Caco-2 (cell line): ENCODE data around the gene OR2D3. TPM values are rescaled to one million over a fixed set of nuclear protein-coding genes. Genes with fewer than 3 reads are reported as not detected.
"Not testable (repeated sequence)": the region's sequence is repeated elsewhere in the genome, so short reads cannot be mapped to it uniquely, and the experiment has no call there.

Experiments
- BruUV-seq: library from RNA; stranded (reverse); fragments of 400-500 nt; replicated peaks from 2 replicates; lab custom pipeline; 2021; lab: Mats Ljungman, UMichigan
- CTCF ChIA-PET: fragments of 300-600 bp; sonication (Branson Sonifier 250); formaldehyde crosslinking; loops from one replicate; lab custom pipeline; 2022; ENCODE audit warnings: antibody characterized with exemption; lab: Charles Lee
- POLR2A ChIA-PET: fragments of 300-600 bp; sonication (Branson Sonifier 250); formaldehyde crosslinking; loops from one replicate; lab custom pipeline; 2022; ENCODE audit warnings: antibody characterized with exemption; lab: Charles Lee
- DNase-seq, 2 experiments: peaks; one replicate each; pipeline versions ENCODE4 v3.0.0 to v3.0.0-alpha.2; 2020 to 2022
- H3K27me3 ChIP-seq: replicated peaks from 2 replicates; pipeline ENCODE4 v1.6.0; 2011; ENCODE audit warnings: low read length; ENCODE audit not compliant: control insufficient read depth, insufficient read depth
- H3K36me3 ChIP-seq: 2 replicates; pipeline ENCODE4 v1.5.1; 2011; ENCODE audit warnings: low read length; ENCODE audit not compliant: control insufficient read depth, insufficient read depth
- H3K4me1 ChIP-seq: fragments of 250-450 bp; sonication (Bioruptor Pico); 2 replicates; pipeline ENCODE4 v1.5.1; 2020; ENCODE audit warnings: mild to moderate bottlenecking
- H3K4me3 ChIP-seq: 2 replicates; pipeline ENCODE4 v1.5.1; 2011; ENCODE audit warnings: low read depth, mild to moderate bottlenecking, control low read depth, low read length
- H3K9me3 ChIP-seq: fragments of 250-450 bp; sonication (Bioruptor Pico); 2 replicates; pipeline ENCODE4 v1.5.1; 2020; ENCODE audit warnings: mild to moderate bottlenecking, moderate library complexity
- H3K27ac Mint-ChIP-seq: one replicate; pipeline ENCODE4 v1.8.0; 2022; ENCODE audit warnings: mixed read lengths; ENCODE audit not compliant: unreplicated experiment
- H3K27me3 Mint-ChIP-seq: one replicate; pipeline ENCODE4 v1.8.0; 2022; ENCODE audit warnings: mixed read lengths; ENCODE audit not compliant: insufficient read depth, unreplicated experiment
- H3K36me3 Mint-ChIP-seq: one replicate; pipeline ENCODE4 v1.8.0; 2022; ENCODE audit warnings: mild to moderate bottlenecking, mixed read lengths; ENCODE audit not compliant: insufficient read depth, unreplicated experiment
- H3K4me1 Mint-ChIP-seq: one replicate; pipeline ENCODE4 v1.8.0; 2022; ENCODE audit warnings: low read depth, mixed read lengths; ENCODE audit not compliant: unreplicated experiment
- H3K4me3 Mint-ChIP-seq: one replicate; pipeline ENCODE4 v1.8.0; 2022; ENCODE audit warnings: mild to moderate bottlenecking, moderate library complexity, mixed read lengths; ENCODE audit not compliant: unreplicated experiment
- H3K9me3 Mint-ChIP-seq: one replicate; pipeline ENCODE4 v1.8.0; 2022; ENCODE audit warnings: mixed read lengths; ENCODE audit not compliant: unreplicated experiment
- CTCF ChIP-seq, 2 experiments: fragments of 200-600 bp in 1 of 2; IDR thresholded peaks; 1 replicate in 1 of 2; 2 replicates in 1 of 2; pipeline versions ENCODE4 v1.5.1 to v1.8.0; 2011 to 2022; ENCODE audit warnings: antibody characterized with exemption in 1 of 2, control low read depth in 1 of 2, inconsistent platforms in 1 of 2, low read depth in 1 of 2, low read length in 1 of 2, mild to moderate bottlenecking in 1 of 2, moderate library complexity in 1 of 2; ENCODE audit not compliant: insufficient read depth in 1 of 2, severe bottlenecking in 1 of 2, unreplicated experiment in 1 of 2
- intact Hi-C: fragments of 100-400 bp; cut with micrococcal nuclease; formaldehyde crosslinking; loops from one replicate; pipeline ENCODE4 v1.10.0; 2022; ENCODE audit not compliant: unreplicated experiment
- total RNA-seq: library from RNA; stranded (reverse); gene quantifications from 2 replicates; pipeline ENCODE4 v1.2.3, GENCODE V29; 2022

OR2D3 gene
- total RNA-seq, 1 experiment from 2014 or later, result not detected

- POLR2A ChIA-PET, result no interaction called here
- Mint-ChIP-seq H3K4me3 (no peak within 1 kb of the TSS), H3K9me3 (no peaks in the 10 kb centered on the region), H3K4me1 (no peaks in the 10 kb centered on the region), H3K36me3 (no peaks in the 10 kb centered on the region), H3K27ac (no peak within 1 kb of the TSS), H3K27me3 (peaks cover 7% of the 10 kb centered on the region)
- DNase-seq, result no peak
- Histone ChIP-seq H3K9me3 (no peaks in the 10 kb centered on the region), H3K4me1 (no peaks in the 10 kb centered on the region), H3K27me3 (no peaks in the 10 kb centered on the region), H3K4me3 (no peak within 1 kb of the TSS), H3K36me3 (no peaks in the 10 kb centered on the region)
- intact Hi-C loops, result no loop called here
- CTCF ChIA-PET, result no interaction called here
- no TSS peak for BruUV-seq
- no peak for TF ChIP-seq CTCF (IDR thresholded peaks at IDR 0.05; ENCODE audit: insufficient read depth in 1 of 2, low read depth in 1 of 2, low read length in 1 of 2, severe bottlenecking in 1 of 2, unreplicated experiment in 1 of 2)
These were observed 44.5 kb upstream of the OR2D3 start, which contains the start of gene OR10A4 for GRCh38 chr11:6876325-6876724. Gene OR10A4, plus strand, starts transcription at chr11:6876625. Its CDS starts 23 bp downstream, at chr11:6876648.

GRCh38 chr11:6876914-6877313 is 43.9 kb upstream of the OR2D3 start:
- peaks cover 4% of the 10 kb centered on the region for H3K27me3 Mint-ChIP-seq
- POLR2A ChIA-PET, result no interaction called here
- no peaks in the 10 kb centered on the region for H3K4me1 Mint-ChIP-seq
- no peak overlapping the region for H3K27ac Mint-ChIP-seq
- Histone ChIP-seq H3K27me3 (no peaks in the 10 kb centered on the region), H3K4me1 (no peaks in the 10 kb centered on the region), H3K4me3 (no peak overlapping the region), H3K36me3 (no peaks in the 10 kb centered on the region), H3K9me3 (no peaks in the 10 kb centered on the region)
- no peak for TF ChIP-seq CTCF (IDR thresholded peaks at IDR 0.05; ENCODE audit: insufficient read depth in 1 of 2, low read depth in 1 of 2, low read length in 1 of 2, severe bottlenecking in 1 of 2, unreplicated experiment in 1 of 2)
- H3K36me3 Mint-ChIP-seq, result no peaks in the 10 kb centered on the region
- CTCF ChIA-PET, result no interaction called here
- H3K9me3 Mint-ChIP-seq, result no peaks in the 10 kb centered on the region
- intact Hi-C loops, result no loop called here
- no peak overlapping the region for H3K4me3 Mint-ChIP-seq
- BruUV-seq, result no TSS peak
- no peak for DNase-seq

GRCh38 chr11:6882751-6883150 is 38.1 kb upstream of the OR2D3 start:
- BruUV-seq, result no TSS peak
- ChIA-PET POLR2A (no interaction called here), CTCF (no interaction called here)
- Mint-ChIP-seq H3K4me3 (no peak overlapping the region), H3K4me1 (no peaks in the 10 kb centered on the region), H3K9me3 (no peaks in the 10 kb centered on the region), H3K27ac (no peak overlapping the region), H3K27me3 (no peaks in the 10 kb centered on the region), H3K36me3 (no peaks in the 10 kb centered on the region)
- no peak overlapping the region for H3K4me3 ChIP-seq
- TF ChIP-seq CTCF (IDR thresholded peaks at IDR 0.05; ENCODE audit: insufficient read depth in 1 of 2, low read depth in 1 of 2, low read length in 1 of 2, severe bottlenecking in 1 of 2, unreplicated experiment in 1 of 2), result no peak
- H3K36me3 ChIP-seq, result no peaks in the 10 kb centered on the region
- no peaks in the 10 kb centered on the region for H3K4me1 ChIP-seq
- no peaks in the 10 kb centered on the region for H3K9me3 ChIP-seq
- H3K27me3 ChIP-seq, result no peaks in the 10 kb centered on the region
- DNase-seq, result no peak
- intact Hi-C loops, result no loop called here

GRCh38 chr11:6887711-6888110 is 33.1 kb upstream of the OR2D3 start:
- H3K4me1 ChIP-seq, H3K36me3 Mint-ChIP-seq, H3K4me3 ChIP-seq, H3K9me3 ChIP-seq, DNase-seq, BruUV-seq, H3K4me1 Mint-ChIP-seq, CTCF ChIA-PET, H3K27me3 ChIP-seq, H3K4me3 Mint-ChIP-seq, POLR2A ChIA-PET, H3K27ac Mint-ChIP-seq, intact Hi-C loops, H3K36me3 ChIP-seq, H3K9me3 Mint-ChIP-seq: not testable (repeated sequence)
- peaks cover 11% of the 10 kb centered on the region for H3K27me3 Mint-ChIP-seq
